ENCODE measurements around the gene ZNF329. TPM values are rescaled to one million over a fixed set of nuclear protein-coding genes. Genes with fewer than 3 reads are reported as not detected.

The ZNF329 gene
- polyA plus RNA-seq, 2 of the 4 experiments (the other 2 are of a cell fraction): 2.7 to 5.7 TPM

DNA sequence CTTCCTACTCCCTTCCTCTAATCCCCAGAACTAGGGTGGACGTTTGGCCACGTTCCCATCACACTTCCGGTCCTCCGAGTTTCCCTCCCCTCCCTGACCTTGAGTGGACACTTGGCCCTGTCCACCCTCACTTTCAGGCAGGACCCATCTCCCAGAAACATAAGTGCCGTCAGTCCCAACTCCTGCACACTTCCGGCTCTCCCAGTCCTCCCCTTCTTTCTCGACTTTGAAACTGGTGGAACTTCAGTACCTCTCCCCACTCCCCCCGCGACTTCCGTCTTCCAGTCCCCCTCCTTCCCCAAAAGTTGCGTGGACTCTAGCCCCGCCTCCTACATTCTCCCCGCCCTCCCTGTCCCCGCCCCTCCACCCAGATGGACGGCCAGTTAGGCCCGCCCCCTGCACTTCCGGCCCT, 32.0 kb upstream of the ZNF329 start:
- CTCF ChIA-PET: no interaction called here
- H3K27ac ChIP-seq: peak overlapping the region; percentile 92 to 94
- H3K9me3 ChIP-seq: peaks cover 95% of the 10 kb centered on the region
- POLR2A ChIA-PET: interaction anchor here (0.6 to 2.2 kb wide), 17 partner anchors 12 to 512 kb away, joined by 3 to 22 read pairs (median 4); partner anchors contain the start of genes ERVK3-1, ZNF329, ZNF417 and ZNF497
- H3K4me1 ChIP-seq: no peaks in the 10 kb centered on the region
- FAIRE-seq: no peak
- peak overlapping the region; percentile 83 for H3K4me3 ChIP-seq
- DNase-seq (ENCODE audit: low read depth in 1 of 2, low spot score in 1 of 2): no peak
- 3% methylated on average over 13 of the region's 17 CpGs for WGBS (ENCODE audit: missing lambda C conversion rate)
- H3K4me2 ChIP-seq: peak overlapping the region; percentile 69
- ATAC-seq: no peak; a peak in 1 of 6 replicates
- TF ChIP-seq GATA3 (IDR thresholded peaks at IDR 0.05; ENCODE audit: borderline replicate concordance) (0 out of 2 replicates have a peak, but pooled peaks have one; percentile 18), TFCP2L1 (CRISPR knock-in tag; IDR thresholded peaks at IDR 0.05) (0 out of 2 replicates have a peak, but pooled peaks have one; percentile 67), HOXA7 (CRISPR knock-in tag; IDR thresholded peaks at IDR 0.05) (peak; percentile 80), FOSB (CRISPR knock-in tag; IDR thresholded peaks at IDR 0.05) (no peak)
- TF ChIP-seq, protein P1, sequence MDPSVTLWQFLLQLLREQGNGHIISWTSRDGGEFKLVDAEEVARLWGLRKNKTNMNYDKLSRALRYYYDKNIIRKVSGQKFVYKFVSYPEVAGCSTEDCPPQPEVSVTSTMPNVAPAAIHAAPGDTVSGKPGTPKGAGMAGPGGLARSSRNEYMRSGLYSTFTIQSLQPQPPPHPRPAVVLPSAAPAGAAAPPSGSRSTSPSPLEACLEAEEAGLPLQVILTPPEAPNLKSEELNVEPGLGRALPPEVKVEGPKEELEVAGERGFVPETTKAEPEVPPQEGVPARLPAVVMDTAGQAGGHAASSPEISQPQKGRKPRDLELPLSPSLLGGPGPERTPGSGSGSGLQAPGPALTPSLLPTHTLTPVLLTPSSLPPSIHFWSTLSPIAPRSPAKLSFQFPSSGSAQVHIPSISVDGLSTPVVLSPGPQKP (IDR thresholded peaks at IDR 0.05; ENCODE audit: low read depth, low read length): no peak

DNA sequence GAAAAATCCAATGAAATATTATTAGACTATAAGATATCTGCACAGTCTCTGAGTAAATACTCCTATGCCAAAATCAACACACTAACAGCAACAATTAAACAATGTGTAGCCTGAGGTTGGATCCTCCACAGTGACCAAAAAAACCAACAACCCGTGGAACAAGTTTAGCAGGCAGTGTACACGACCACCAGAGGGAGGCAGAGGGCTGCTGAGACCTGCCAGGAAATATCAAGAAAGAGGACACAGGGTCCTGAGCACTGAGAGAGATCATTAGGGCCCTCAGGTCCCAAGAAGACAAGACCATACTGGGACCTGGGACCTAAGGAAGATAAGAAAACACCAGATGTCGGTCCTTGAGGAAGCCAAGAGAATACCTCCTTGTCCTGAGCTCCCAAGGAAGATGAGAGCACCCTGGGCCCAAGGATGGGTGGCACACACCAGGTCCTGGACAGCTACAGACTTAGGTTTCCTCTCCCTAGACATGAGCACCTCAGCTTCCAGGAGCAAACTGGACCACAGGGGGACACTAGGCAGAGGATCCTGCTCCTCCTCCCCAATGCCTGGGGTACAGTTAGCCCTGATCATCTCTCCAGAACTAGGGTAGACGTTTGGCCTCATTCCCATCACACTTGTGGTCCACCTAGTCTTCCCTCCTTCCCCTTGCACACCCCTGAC, 31.4 kb upstream of the ZNF329 start:
- 43% methylated on average over 4 of the region's 4 CpGs for WGBS (ENCODE audit: missing lambda C conversion rate)
- TF ChIP-seq BHLHE40 (IDR thresholded peaks at IDR 0.05; ENCODE audit: low read depth, low read length) (no peak), PHF8 (IDR thresholded peaks at IDR 0.05; ENCODE audit: borderline replicate concordance, low read depth) (no peak), EHMT2 (IDR thresholded peaks at IDR 0.05; ENCODE audit: low read depth) (no peak), HOXA7 (CRISPR knock-in tag; IDR thresholded peaks at IDR 0.05) (no peak), EP300 (IDR thresholded peaks at IDR 0.05) (no peak), SREBF2 (IDR thresholded peaks at IDR 0.05) (no peak), CBX8 (IDR thresholded peaks at IDR 0.05) (no peak), HOXB13 (CRISPR knock-in tag; IDR thresholded peaks at IDR 0.05; ENCODE audit: low read depth) (no peak), FOXS1 (CRISPR knock-in tag; IDR thresholded peaks at IDR 0.05) (no peak), ZSCAN20 (CRISPR knock-in tag; IDR thresholded peaks at IDR 0.05) (no peak), JUNB (IDR thresholded peaks at IDR 0.05) (no peak), RFX5 (IDR thresholded peaks at IDR 0.05) (no peak), POLR2AphosphoS2 (conservative IDR thresholded peaks at IDR 0.05; ENCODE audit: low read length) (no peak), RAD21 (conservative IDR thresholded peaks at IDR 0.05 in 1 of 2, IDR thresholded peaks at IDR 0.05 in 1 of 2) (peak; percentile 26 to 66; a peak in 2 of 5 replicates)
- TF ChIP-seq, protein P2, sequence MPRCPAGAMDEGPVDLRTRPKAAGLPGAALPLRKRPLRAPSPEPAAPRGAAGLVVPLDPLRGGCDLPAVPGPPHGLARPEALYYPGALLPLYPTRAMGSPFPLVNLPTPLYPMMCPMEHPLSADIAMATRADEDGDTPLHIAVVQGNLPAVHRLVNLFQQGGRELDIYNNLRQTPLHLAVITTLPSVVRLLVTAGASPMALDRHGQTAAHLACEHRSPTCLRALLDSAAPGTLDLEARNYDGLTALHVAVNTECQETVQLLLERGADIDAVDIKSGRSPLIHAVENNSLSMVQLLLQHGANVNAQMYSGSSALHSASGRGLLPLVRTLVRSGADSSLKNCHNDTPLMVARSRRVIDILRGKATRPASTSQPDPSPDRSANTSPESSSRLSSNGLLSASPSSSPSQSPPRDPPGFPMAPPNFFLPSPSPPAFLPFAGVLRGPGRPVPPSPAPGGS (IDR thresholded peaks at IDR 0.05): no peak
- TF ChIP-seq, protein P3, sequence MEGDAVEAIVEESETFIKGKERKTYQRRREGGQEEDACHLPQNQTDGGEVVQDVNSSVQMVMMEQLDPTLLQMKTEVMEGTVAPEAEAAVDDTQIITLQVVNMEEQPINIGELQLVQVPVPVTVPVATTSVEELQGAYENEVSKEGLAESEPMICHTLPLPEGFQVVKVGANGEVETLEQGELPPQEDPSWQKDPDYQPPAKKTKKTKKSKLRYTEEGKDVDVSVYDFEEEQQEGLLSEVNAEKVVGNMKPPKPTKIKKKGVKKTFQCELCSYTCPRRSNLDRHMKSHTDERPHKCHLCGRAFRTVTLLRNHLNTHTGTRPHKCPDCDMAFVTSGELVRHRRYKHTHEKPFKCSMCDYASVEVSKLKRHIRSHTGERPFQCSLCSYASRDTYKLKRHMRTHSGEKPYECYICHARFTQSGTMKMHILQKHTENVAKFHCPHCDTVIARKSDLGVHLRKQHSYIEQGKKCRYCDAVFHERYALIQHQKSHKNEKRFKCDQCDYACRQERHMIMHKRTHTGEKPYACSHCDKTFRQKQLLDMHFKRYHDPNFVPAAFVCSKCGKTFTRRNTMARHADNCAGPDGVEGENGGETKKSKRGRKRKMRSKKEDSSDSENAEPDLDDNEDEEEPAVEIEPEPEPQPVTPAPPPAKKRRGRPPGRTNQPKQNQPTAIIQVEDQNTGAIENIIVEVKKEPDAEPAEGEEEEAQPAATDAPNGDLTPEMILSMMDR (IDR thresholded peaks at IDR 0.05): peak; percentile 20; the same call in 2 of the 3 replicates
- ATAC-seq: peak in 1 of 2 experiments; percentile 5; a peak in 2 of 6 replicates
- ChIA-PET POLR2A (interaction anchor here (2.2 kb wide), 1 partner anchor 179 kb away, joined by 12 read pairs; the partner anchor contains the start of gene ZNF606), CTCF (interaction anchor here (0.7 to 1.0 kb wide), 2 partner anchors 45 to 181 kb away, joined by 3 to 6 read pairs; no protein-coding TSS in a partner anchor)
- H3K4me1 ChIP-seq: no peaks in the 10 kb centered on the region
- no peak for FAIRE-seq
- peak overlapping the region; percentile 69 for H3K4me2 ChIP-seq
- peak overlapping the region; percentile 83 for H3K4me3 ChIP-seq
- H3K27ac ChIP-seq: peak overlapping the region; percentile 92 to 94
- peaks cover 95% of the 10 kb centered on the region for H3K9me3 ChIP-seq
- DNase-seq (ENCODE audit: low read depth in 1 of 2, low spot score in 1 of 2): peak; percentile 41 to 82
